GM18907 (cell line): Measurements from ENCODE around the gene KIF6.

Experiments
- ATAC-seq: cut with Tn5 transposase; IDR thresholded peaks from one replicate; pipeline ENCODE4 v1.9.1; 2021; ENCODE audit warnings: mild to moderate bottlenecking, moderate library complexity; ENCODE audit not compliant: unreplicated experiment

Gene KIF6

DNA sequence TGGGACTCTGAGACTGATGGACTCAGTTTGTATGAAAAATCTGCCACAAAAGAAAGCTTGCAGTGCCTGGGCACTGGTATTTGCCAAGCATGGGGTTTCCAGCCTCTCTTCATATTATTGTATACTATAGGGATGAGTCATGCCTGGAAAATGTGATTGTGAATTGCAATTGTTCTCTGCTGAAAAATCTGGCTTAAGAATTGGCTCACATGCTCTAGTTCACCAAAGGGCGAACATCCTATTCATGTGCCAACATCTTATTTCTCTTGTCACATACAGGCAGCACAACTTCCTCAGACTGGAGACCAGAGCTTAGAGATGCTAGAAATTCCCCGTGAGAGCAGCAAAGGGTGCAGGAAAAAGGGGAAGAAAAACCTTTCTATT is 299.1 kb downstream of the KIF6 start:
- no peak for ATAC-seq

- ATAC-seq = no peak
These were observed 299.7 kb downstream of the KIF6 start for GRCh38 chr6:39425346-39426072.

GRCh38 chr6:39424831-39425230 is 300.4 kb downstream of the KIF6 start:
- ATAC-seq = no peak

GRCh38 chr6:39422238-39422637 is 303.0 kb downstream of the KIF6 start:
- ATAC-seq = no peak

DNA sequence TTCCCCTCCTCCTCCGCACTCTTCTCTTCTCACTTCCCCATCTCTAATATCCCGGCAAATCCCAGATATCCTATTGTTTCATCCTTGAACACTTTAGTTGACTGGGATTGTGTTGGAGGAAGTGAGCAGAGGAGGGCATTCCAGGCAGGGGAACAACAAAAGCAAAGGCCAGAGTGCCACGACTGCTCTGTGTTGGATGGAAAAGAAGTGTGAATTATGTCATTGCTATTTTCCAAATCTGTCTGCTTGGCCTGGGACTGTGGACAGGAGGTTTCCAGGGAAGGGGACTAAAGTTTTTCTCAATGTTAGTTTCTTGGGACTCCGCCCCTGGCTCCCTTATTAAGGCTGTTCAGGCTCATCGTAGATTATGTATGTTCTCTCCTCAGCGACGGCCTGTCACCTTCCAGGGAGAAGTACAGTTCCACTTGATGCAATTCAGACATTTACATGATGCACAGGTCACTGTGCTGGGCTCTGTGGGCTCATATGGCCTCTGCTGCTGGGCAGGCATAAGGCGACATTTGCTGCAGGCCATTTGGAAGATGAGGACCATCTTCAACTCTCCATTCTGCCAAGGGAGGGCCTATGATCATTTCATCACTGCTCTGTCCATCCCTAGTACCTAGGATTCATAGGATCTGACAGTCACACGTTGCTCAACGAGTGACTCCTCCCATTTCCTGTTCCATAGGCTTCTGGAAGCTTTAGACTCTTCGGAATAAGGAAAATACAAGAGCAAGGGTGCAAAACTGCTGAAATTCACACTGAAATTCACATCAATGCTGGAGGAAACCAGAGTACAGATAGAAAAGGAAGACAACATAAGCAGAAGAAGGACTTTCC is 303.6 kb downstream of the KIF6 start:
- no peak for ATAC-seq

DNA sequence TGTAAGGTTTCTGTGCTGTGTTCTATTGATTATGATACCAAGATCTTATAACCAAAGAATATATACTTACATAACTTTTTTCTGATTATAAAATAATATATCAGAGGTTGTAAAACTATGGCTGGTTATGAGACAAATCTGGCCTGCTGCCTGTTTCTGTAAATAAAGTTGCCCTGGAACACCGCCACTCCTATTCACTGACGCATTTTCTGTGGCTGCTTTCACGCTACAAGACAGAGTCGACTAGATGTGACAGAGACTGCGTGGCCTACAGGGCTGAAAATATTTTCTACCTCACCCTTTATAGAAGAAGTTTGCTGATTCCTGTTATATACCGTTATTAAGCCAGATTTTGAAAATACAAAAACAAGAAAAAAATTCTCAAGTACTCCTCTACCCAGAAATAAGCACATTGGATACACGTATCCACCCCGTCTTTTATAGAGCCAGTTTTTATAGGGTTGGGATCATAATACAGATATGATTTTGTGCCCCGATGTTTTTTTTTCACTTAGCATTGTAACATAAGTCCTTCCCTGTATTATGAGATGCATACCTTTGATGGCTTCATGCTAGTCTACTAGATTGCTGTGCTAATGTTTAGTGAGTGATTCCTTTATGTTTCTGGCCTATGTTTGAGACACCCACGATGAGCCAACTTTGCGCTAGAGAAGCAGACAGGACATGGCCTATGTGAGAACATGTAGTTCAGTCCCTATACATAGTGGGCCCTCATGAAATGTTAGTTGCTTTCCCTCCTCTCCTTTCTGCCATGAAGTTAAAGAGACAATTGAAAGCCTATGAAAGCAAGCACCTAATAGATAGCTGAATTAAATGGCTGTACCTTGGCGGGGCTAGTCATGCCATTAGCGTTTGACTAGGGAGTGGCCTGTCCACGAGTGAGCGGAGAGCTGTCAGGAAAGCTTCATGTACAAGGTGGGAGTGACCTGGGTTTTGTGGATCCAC is 304.6 kb downstream of the KIF6 start:
- no peak for ATAC-seq

DNA sequence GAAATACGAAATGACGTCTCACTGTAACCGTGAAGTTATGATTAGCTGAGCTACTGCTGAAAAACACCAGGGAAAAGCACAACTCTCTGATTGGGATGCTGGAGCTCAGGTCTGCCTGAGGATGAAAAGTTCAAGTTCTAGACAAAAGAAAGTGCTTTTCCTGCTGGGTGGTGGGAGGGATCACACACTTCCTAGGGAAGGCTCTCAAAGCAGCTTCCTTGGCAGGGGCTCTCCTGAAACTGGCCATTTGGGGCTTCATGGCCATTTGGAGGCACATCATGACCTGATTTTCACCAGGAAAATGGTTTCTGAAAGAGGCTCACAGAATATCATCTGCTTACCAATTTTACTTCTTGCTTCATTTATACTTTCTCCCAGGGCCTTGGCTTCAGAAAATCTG is 305.6 kb downstream of the KIF6 start:
- ATAC-seq = no peak

- no peak for ATAC-seq
These were observed 307.8 kb downstream of the KIF6 start for GRCh38 chr6:39417440-39417839.

DNA sequence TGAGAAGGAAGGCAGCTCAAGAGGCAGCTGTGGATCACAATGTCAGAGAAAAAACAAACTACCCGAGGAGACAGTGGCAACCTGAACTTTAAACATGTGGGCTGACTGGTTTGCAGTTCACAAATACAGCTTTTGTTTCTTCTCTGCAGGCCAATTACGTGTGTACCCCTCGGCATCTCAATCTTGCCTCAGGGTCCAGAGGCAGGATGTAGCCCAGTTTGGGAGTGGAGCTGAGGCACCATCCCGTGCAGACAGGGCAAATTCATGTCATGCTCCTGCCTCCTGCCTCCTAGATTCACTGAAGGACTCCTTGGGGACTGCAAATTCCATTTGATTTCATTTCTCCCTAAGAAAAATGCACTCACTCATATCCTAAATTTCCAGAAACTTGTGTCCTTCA is 308.5 kb downstream of the KIF6 start:
- ATAC-seq = no peak

GRCh38 chr6:39416026-39416425 is 309.2 kb downstream of the KIF6 start:
- ATAC-seq = no peak

DNA sequence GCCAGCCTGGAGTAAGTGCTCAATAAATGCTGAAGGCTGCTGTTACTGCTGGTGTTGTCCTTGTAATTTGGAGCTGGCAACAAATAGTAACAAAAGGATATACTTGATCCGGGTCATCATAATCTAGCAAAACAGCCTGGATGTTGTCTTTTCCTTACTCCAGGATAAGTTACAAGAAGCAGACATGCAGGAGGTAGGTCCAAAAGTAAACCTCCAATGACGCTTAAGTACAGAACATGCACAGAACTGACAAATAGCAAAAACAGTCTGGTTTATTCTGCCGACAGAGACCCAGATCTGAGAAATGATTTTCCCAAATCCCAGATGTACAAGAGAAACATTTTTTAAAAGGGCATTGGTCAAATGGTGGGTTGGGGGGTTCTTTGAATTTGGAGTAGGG is 309.7 kb downstream of the KIF6 start:
- no peak for ATAC-seq

- ATAC-seq = no peak
These were observed 313.7 kb downstream of the KIF6 start for GRCh38 chr6:39411465-39411864.

- no peak for ATAC-seq
These were observed 314.2 kb downstream of the KIF6 start for GRCh38 chr6:39411001-39411400.

DNA sequence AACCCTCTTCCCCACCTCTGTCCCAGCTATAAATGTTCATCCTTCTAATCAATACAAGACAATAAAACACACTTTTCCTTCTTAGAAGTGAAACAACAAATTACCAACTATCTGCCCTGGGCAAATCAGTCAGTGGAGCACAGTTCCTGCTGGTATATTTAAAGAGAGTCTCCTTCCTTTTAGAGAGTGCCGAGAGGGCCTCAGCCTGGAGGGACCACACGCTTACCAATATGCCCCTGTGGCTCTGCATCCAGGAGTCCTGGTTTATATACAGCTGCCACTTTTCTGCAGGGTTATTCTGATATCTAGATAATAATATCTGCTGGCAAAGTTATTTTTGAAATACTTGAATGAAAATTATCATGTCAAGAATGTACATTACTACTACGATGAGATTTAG is 315.3 kb downstream of the KIF6 start:
- no peak for ATAC-seq

DNA sequence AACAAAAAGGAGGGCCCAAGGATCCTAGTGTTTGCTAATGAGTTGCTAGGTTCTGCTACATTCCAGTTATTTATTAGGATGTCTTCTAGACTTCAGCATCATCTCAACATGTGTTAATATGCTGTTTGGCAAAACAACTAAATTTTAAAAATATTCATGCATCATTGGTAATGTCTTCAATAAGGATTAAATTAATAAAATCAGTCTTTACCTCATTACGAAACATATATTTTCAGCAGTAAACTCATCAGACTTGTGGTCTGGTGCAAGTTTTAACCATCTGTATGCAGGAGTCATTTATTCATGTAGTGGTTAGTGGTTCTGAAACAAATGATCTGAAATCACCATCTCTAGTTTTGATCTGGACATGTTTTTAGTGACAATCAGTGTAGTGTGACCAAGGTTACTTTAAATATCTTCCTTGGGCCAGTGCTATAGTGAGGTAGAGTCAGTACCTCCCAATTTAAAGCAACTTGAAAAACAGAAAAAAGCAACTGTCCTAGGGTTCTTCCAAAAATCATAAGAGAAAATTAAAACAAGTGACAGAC is 317.7 kb downstream of the KIF6 start:
- ATAC-seq = peak; percentile 82

- no peak for ATAC-seq
These were observed 320.9 kb downstream of the KIF6 start for GRCh38 chr6:39404312-39404711.

- no peak for ATAC-seq
These were observed 321.9 kb downstream of the KIF6 start for GRCh38 chr6:39403304-39403703.

DNA sequence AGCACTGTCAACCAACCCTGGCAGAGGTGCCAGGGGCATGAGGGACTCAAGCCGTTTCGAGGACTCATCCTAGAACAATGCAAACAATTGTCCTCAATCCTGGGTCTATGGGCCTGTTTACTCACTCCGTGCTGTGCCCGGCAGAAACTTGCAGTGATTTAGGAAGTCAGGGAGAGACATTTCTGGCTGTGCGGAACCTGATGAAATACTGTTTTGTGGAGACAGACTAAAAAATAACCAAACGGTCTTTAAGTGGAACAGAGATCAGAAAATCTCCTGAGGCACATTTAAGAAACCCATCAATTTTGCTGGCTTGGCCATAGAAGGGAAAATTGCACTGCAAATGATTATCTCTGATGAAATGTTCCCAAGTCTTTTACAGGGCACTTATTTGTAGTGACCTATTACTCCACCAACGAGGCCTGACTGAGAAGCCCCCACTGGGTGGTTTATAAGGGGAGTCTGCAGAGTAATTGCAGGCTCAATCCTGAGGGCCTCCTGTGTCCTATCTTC is 322.9 kb downstream of the KIF6 start:
- ATAC-seq = no peak

GRCh38 chr6:39401376-39401775 is 323.8 kb downstream of the KIF6 start:
- ATAC-seq = no peak

GRCh38 chr6:39400026-39400425 is 325.2 kb downstream of the KIF6 start:
- no peak for ATAC-seq

DNA sequence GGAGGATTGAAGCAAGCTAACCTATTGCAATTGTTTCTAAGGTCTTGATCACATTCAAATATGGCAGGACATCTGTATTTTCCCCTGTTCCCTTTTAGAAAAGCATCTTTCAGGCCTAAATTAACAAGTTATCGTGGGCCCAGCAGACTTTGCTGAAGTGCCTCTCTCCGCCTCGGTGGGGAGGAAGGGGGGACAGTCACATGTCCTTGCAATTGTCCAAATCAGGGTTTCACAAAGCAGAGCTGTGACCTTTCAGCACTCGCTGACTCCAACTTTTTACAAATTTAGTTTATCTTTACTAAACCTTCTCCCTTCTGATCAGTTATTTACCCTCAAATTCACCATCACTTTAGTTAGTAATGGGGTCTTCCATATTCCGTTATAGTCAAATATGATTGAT is 328.4 kb downstream of the KIF6 start:
- no peak for ATAC-seq
